MM.1S (cell line): ENCODE data around the gene NCR3LG1.

Experiments
- DNase-seq: peaks from one replicate; pipeline ENCODE4 v3.0.0-alpha.2; 2015
- H2AFZ ChIP-seq: fragments of 300-600 bp; sonication (generic); 2 replicates; pipeline ENCODE4 v1.6.0; 2016; ENCODE audit warnings: antibody characterized with exemption, low read length
- H3F3A ChIP-seq: fragments of 300-600 bp; sonication (generic); 2 replicates; pipeline ENCODE4 v1.6.1; 2016; ENCODE audit warnings: mild to moderate bottlenecking, antibody characterized with exemption, low read length, moderate library complexity, mixed read lengths; ENCODE audit not compliant: insufficient read depth
- H3K27ac ChIP-seq: fragments of 300-600 bp; sonication (generic); 2 replicates; pipeline ENCODE4 v1.5.1; 2016; ENCODE audit warnings: mild to moderate bottlenecking, low read length
- H3K27me3 ChIP-seq: fragments of 300-600 bp; sonication (generic); replicated peaks from 2 replicates; pipeline ENCODE4 v1.6.0; 2016; ENCODE audit warnings: low read length; ENCODE audit not compliant: insufficient read depth
- H3K36me3 ChIP-seq: fragments of 300-600 bp; sonication (generic); replicated peaks from 2 replicates; pipeline ENCODE4 v1.6.1; 2016; ENCODE audit warnings: mild to moderate bottlenecking, low read length, mixed read lengths; ENCODE audit not compliant: insufficient read depth
- H3K4me1 ChIP-seq: fragments of 300-600 bp; sonication (generic); 2 replicates; pipeline ENCODE4 v1.6.1; 2016; ENCODE audit warnings: low read length, mixed read lengths
- H3K4me2 ChIP-seq: fragments of 300-600 bp; sonication (generic); 2 replicates; pipeline ENCODE4 v1.6.0; 2016; ENCODE audit warnings: low read depth, low read length
- H3K4me3 ChIP-seq: fragments of 300-600 bp; sonication (generic); 2 replicates; pipeline ENCODE4 v1.5.1; 2016; ENCODE audit warnings: low read length, mixed read lengths
- H3K79me2 ChIP-seq: fragments of 300-600 bp; sonication (generic); 2 replicates; pipeline ENCODE4 v1.6.1; 2016; ENCODE audit warnings: mixed run types, low read length, mixed read lengths
- H3K9ac ChIP-seq: fragments of 300-600 bp; sonication (generic); 2 replicates; pipeline ENCODE4 v1.6.1; 2016; ENCODE audit warnings: low read length, mixed read lengths
- H3K9me2 ChIP-seq: fragments of 300-600 bp; sonication (generic); replicated peaks from 2 replicates; pipeline ENCODE4 v1.6.1; 2016; ENCODE audit warnings: mild to moderate bottlenecking, low read length, mixed read lengths; ENCODE audit not compliant: insufficient read depth
- H3K9me3 ChIP-seq: fragments of 300-600 bp; sonication (generic); replicated peaks from 2 replicates; pipeline ENCODE4 v1.6.1; 2016; ENCODE audit warnings: mild to moderate bottlenecking, low read length, mixed read lengths; ENCODE audit not compliant: insufficient read depth
- H4K20me1 ChIP-seq: fragments of 300-600 bp; sonication (generic); 2 replicates; pipeline ENCODE4 v1.6.1; 2016; ENCODE audit warnings: mild to moderate bottlenecking, low read length, moderate library complexity, mixed read lengths; ENCODE audit not compliant: insufficient read depth
- EZH2 ChIP-seq: fragments of 300-600 bp; sonication (generic); optimal IDR thresholded peaks from 2 replicates; pipeline ENCODE3; 2017; ENCODE audit warnings: low read depth, mild to moderate bottlenecking, antibody characterized with exemption, low read length, mixed read lengths
- EZH2phosphoT487 ChIP-seq: fragments of 300-600 bp; sonication (generic); IDR thresholded peaks from 2 replicates; pipeline ENCODE4 v1.6.1; 2018; ENCODE audit warnings: antibody characterized with exemption, low read length
- TF ChIP-seq, protein P1 (sequence below): fragments of 300-600 bp; sonication (generic); IDR thresholded peaks from 2 replicates; pipeline ENCODE4 v1.5.1; 2016; ENCODE audit warnings: antibody characterized with exemption, low read length, mixed read lengths

The NCR3LG1 gene

DNA sequence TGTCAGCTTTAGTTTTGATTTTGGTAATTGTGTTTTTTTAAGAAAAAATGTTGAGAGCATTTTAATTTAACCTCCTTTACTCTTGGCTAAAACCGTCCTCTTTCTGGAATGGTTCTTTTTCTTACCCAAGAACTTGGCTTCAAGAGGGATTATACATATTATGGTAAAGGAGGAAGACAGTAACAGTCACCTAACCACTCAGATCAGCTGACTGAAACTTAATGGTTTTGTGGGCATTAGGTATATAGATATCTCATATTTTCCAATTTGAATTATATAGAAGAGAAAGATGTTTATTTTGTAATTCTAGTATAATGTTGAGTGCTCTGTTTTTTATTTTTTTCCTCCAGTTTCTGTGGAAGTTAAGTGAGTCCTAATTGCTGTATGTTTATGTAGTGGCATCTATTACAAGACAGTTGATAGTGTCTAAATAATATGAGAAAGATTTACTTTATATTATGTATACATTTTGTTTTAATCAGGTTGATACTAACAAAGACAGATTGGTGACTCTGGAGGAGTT, 36.6 kb upstream of the NCR3LG1 start:
- Histone ChIP-seq H3K9me3 (no peaks in the 10 kb centered on the region), H3K4me2 (no peak overlapping the region), H2AFZ (no peak overlapping the region), H3K9me2 (no peaks in the 10 kb centered on the region), H3K27ac (no peak overlapping the region), H3K79me2 (no peaks in the 10 kb centered on the region), H3K9ac (no peak overlapping the region), H3K36me3 (no peaks in the 10 kb centered on the region), H3F3A (no peaks in the 10 kb centered on the region), H4K20me1 (no peaks in the 10 kb centered on the region), H3K4me3 (no peak overlapping the region), H3K27me3 (no peaks in the 10 kb centered on the region), H3K4me1 (no peaks in the 10 kb centered on the region)
- TF ChIP-seq EZH2phosphoT487: no peak
- DNase-seq: no peak

DNA sequence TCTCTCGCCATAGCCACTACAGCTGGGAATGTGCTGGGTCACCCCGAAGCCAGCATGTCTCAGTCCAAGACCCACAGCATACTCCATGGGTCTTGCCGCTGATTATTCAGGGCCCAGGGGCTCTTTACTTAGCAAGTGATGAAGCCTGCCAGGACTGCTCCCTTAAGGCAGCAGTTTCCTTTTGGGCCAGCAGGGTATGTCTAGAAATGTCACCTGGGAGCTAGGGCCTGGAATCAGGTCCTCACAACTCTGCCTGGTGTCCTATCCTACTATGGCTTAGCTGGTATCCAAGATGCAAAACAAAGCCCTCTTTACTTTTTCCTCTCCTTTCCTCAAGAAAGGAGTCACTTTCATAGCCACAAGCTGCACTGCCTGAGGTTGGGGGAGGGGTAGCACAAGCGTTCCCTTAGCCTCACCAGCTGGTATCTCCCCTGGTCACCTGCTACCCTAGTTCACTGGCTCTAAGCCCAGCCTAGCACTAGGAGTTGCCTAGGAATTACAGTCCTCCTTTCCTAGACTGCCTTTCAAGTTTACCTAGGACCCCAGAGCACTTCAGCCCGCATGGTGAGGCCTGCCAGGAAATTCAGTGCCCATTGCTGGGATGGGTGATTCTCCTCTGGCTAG, 22.6 kb upstream of the NCR3LG1 start:
- H3F3A ChIP-seq: no peaks in the 10 kb centered on the region
- H4K20me1 ChIP-seq: no peaks in the 10 kb centered on the region
- no peaks in the 10 kb centered on the region for H3K27me3 ChIP-seq
- no peak overlapping the region for H3K9ac ChIP-seq
- H3K79me2 ChIP-seq: no peaks in the 10 kb centered on the region
- no peaks in the 10 kb centered on the region for H3K36me3 ChIP-seq
- H3K4me3 ChIP-seq: no peak overlapping the region
- H2AFZ ChIP-seq: no peak overlapping the region
- TF ChIP-seq EZH2phosphoT487 (no peak), EZH2 (no peak)
- TF ChIP-seq, protein P1, sequence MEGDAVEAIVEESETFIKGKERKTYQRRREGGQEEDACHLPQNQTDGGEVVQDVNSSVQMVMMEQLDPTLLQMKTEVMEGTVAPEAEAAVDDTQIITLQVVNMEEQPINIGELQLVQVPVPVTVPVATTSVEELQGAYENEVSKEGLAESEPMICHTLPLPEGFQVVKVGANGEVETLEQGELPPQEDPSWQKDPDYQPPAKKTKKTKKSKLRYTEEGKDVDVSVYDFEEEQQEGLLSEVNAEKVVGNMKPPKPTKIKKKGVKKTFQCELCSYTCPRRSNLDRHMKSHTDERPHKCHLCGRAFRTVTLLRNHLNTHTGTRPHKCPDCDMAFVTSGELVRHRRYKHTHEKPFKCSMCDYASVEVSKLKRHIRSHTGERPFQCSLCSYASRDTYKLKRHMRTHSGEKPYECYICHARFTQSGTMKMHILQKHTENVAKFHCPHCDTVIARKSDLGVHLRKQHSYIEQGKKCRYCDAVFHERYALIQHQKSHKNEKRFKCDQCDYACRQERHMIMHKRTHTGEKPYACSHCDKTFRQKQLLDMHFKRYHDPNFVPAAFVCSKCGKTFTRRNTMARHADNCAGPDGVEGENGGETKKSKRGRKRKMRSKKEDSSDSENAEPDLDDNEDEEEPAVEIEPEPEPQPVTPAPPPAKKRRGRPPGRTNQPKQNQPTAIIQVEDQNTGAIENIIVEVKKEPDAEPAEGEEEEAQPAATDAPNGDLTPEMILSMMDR: no peak
- H3K9me2 ChIP-seq: no peaks in the 10 kb centered on the region
- H3K4me2 ChIP-seq: no peak overlapping the region
- H3K4me1 ChIP-seq: no peaks in the 10 kb centered on the region
- H3K27ac ChIP-seq: no peak overlapping the region
- H3K9me3 ChIP-seq: no peaks in the 10 kb centered on the region
- no peak for DNase-seq

DNA sequence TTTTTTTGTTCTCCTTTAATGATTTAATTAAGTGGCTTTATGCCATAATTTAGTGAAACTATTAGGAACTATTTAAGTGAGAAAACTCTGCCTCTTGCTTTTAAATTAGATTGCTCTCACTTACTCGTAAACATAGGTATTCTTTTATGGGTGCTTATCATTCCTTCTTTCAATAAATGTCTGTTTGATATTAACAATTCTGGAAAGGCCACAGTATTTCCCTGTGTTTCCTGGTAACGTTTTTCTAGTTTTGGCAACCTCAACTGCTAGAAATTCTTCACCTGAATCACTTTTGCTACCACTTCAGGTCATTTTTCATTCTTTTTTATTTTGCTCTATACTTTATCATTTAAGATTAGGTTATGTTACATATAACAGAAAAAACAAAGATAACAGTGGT, 19.9 kb upstream of the NCR3LG1 start:
- Histone ChIP-seq H3K36me3 (no peaks in the 10 kb centered on the region), H3K9me3 (no peaks in the 10 kb centered on the region)

More for the DNA sequence above, 19.9 kb upstream of the NCR3LG1 start:
- no peaks in the 10 kb centered on the region for H3K27me3 ChIP-seq
- no peaks in the 10 kb centered on the region for H3K79me2 ChIP-seq
- H3K4me1 ChIP-seq: no peaks in the 10 kb centered on the region
- no peak overlapping the region for H3K9ac ChIP-seq
- H3F3A ChIP-seq: no peaks in the 10 kb centered on the region
- no peaks in the 10 kb centered on the region for H4K20me1 ChIP-seq
- H3K27ac ChIP-seq: no peak overlapping the region
- no peak for TF ChIP-seq EZH2phosphoT487
- TF ChIP-seq, protein P1: no peak
- TF ChIP-seq EZH2: no peak
- no peak for DNase-seq
- no peak overlapping the region for H2AFZ ChIP-seq
- H3K4me2 ChIP-seq: no peak overlapping the region
- no peak overlapping the region for H3K4me3 ChIP-seq
- H3K9me2 ChIP-seq: no peaks in the 10 kb centered on the region
